Adrenal gland (tissue), 12 donors: ENCODE results near the gene PRM1. TPM values are rescaled to one million over a fixed set of nuclear protein-coding genes. Genes with fewer than 3 reads are reported as not detected.

Experiments
- DNase-seq, 7 donors: peaks; one replicate each; pipeline ENCODE4 v3.0.0-alpha.2; 2019 to 2020
- H3K27ac ChIP-seq, 5 donors: fragments of 200-600 bp; sonication (generic) in 4 of 5; 1 replicate in 3 of 5; 2 replicates in 2 of 5; pipeline versions ENCODE4 v1.5.1 to v1.8.0; 2016 to 2020; ENCODE audit warnings: mild to moderate bottlenecking in 1 of 5
- H3K27me3 ChIP-seq: fragments of 200-600 bp; 2 replicates; pipeline ENCODE4 v1.8.0; 2021
- H3K36me3 ChIP-seq, 2 donors: fragments of 200-600 bp; replicated peaks in 1 of 2; 1 replicate in 1 of 2; 2 replicates in 1 of 2; pipeline versions ENCODE4 v1.5.1 to v1.8.0; 2018 to 2022
- H3K4me1 ChIP-seq, 2 donors: fragments of 200-600 bp; replicated peaks in 1 of 2; 1 replicate in 1 of 2; 2 replicates in 1 of 2; pipeline versions ENCODE4 v1.5.1 to v1.8.0; 2018 to 2021
- H3K4me3 ChIP-seq, 4 donors: fragments of 200-600 bp; sonication (generic) in 3 of 4; one replicate each; pipeline ENCODE4 v1.5.1; 2016 to 2018
- H3K9me3 ChIP-seq, 3 donors: fragments of 200-600 bp; sonication (generic) in 1 of 3; replicated peaks in 1 of 3; 1 replicate in 2 of 3; 2 replicates in 1 of 3; pipeline versions ENCODE4 v1.5.1 to v1.8.0; 2016 to 2021
- CTCF ChIP-seq, 6 experiments: fragments of 450-650 bp in 4 of 6; fragments of 200-600 bp in 2 of 6; sonication (generic) in 1 of 6; IDR thresholded peaks; 1 replicate in 5 of 6; 2 replicates in 1 of 6; pipeline versions ENCODE4 v1.5.1 to v1.8.0; 2016 to 2021; ENCODE audit warnings: antibody characterized with exemption in 6 of 6, mild to moderate bottlenecking in 2 of 6, moderate library complexity in 1 of 6
- POLR2A ChIP-seq, 2 donors: fragments of 450-650 bp; IDR thresholded peaks; one replicate each; pipeline ENCODE4 v1.6.1; 2017; ENCODE audit warnings: antibody characterized with exemption in 2 of 2, mild to moderate bottlenecking in 2 of 2, moderate library complexity in 1 of 2
- WGBS, 4 donors: extraction: QIAGEN DNeasy Blood & Tissue Kit in 2 of 4; methylation state at CpG; one replicate each; pipeline versions ENCODE4 v1.1.5 to v1.1.7; 2013 to 2017; 5-methylcytosine and 5-hydroxymethylcytosine counted together
- intact Hi-C, 2 donors: fragments of 100-400 bp; cut with DNase I; formaldehyde crosslinking; loops; one replicate each; pipeline versions ENCODE4 v1.14.1 to v1.15.0; 2022 to 2023
- polyA plus RNA-seq, 3 donors: library from polyadenylated mRNA; stranded (reverse); fragments of 200-250 nt in 2 of 3; fragments of 350-450 nt in 1 of 3; fragmentation: Illumina TruSeq in 1 of 3; extraction: RNeasy Lipid Tissue Mini Kit (QIAGEN cat#74804) in 1 of 3; gene quantifications; one replicate each; pipeline ENCODE4 v1.2.3, GENCODE V29; 2013 to 2014
- total RNA-seq, 9 donors: library from RNA; depleted of rRNA in 4 of 9; stranded (reverse); fragments of >200 nt in 4 of 9; fragments of 120-200 nt in 1 of 9; fragmentation: NEBNext Ultra II Directional in 1 of 9; extraction: Animal tissue kit (Norgen Biotek cat#: 25700) in 1 of 9; gene quantifications; one replicate each; pipeline versions ENCODE4 v1.1.0 to v1.2.4, GENCODE V29; 2013 to 2023
- donor health status: healthy with polysubstance abuse.
- donor health status: Bipolar disorder and iron deficiency.
- donor health status: DM: yes; HTN: yes; CAD: no.
- donor health status: DM: no; HTN: no; CAD: no.
- donor health status: DM: no; HTN: no; CAD: no.
- donor health status: DM: yes; HTN: yes; CAD: no.

PRM1 gene
- total and polyA plus RNA-seq, 12 donors: not detected

GRCh38 chr16:11307639-11308492 lies 26.7 kb upstream of the PRM1 start:
- peaks cover 0 to 6% of the 10 kb centered on the region in 2 donors for H3K4me1 ChIP-seq
- no peaks in the 10 kb centered on the region for H3K36me3 ChIP-seq
- H3K9me3 ChIP-seq: no peaks in the 10 kb centered on the region
- intact Hi-C loops: no loop called here
- no peak overlapping the region for H3K4me3 ChIP-seq
- DNase-seq: no peak
- H3K27ac ChIP-seq: no peak overlapping the region
- 91 to 96% (median 91%) methylated on average over 12 to 21 of the region's 21 CpGs for WGBS, 4 donors
- no peaks in the 10 kb centered on the region for H3K27me3 ChIP-seq
- TF ChIP-seq POLR2A (IDR thresholded peaks at IDR 0.05): no peak
- TF ChIP-seq CTCF (IDR thresholded peaks at IDR 0.05): no peak

- TF ChIP-seq CTCF (IDR thresholded peaks at IDR 0.05) (no peak), POLR2A (IDR thresholded peaks at IDR 0.05) (no peak)
- Histone ChIP-seq H3K4me1 (peaks cover 0 to 6% of the 10 kb centered on the region in 2 donors), H3K36me3 (no peaks in the 10 kb centered on the region), H3K27ac (no peak overlapping the region), H3K9me3 (no peaks in the 10 kb centered on the region), H3K4me3 (no peak overlapping the region), H3K27me3 (no peaks in the 10 kb centered on the region)
- no peak for DNase-seq
- intact Hi-C loops: no loop called here
- WGBS, 4 donors: 71 to 77% (median 73%) methylated on average over 7 of the region's 7 CpGs
These were observed 26.0 kb upstream of the PRM1 start for GRCh38 chr16:11306997-11307638.

DNA sequence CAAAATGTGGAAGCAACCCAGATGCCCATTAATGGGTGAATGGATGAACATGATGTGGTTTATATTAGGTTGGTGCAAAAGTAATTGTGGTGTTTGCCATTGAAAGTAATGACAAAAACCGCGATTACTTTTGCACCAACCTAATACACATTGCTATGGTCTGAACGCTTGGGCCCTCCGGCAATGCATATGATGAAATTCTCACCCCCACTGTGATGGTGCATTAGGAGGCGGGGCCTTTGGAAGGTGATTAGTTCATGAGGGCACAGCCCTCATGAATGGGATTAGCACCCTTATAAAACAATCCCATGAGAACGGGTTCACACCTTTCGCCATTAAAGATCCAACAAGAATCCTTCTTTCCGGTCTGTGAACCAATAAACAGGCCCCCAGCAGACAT lies 25.3 kb upstream of the PRM1 start:
- WGBS, 4 donors: 91 to 96% (median 93%) methylated on average over 8 of the region's 8 CpGs
- DNase-seq: no peak

More for the DNA sequence above, 25.3 kb upstream of the PRM1 start:
- Histone ChIP-seq H3K4me1 (peaks cover 0 to 3% of the 10 kb centered on the region in 2 donors), H3K4me3 (no peak overlapping the region), H3K27ac (no peak overlapping the region), H3K36me3 (no peaks in the 10 kb centered on the region), H3K27me3 (no peaks in the 10 kb centered on the region), H3K9me3 (no peaks in the 10 kb centered on the region)
- no peak for TF ChIP-seq CTCF (IDR thresholded peaks at IDR 0.05)
- no peak for TF ChIP-seq POLR2A (IDR thresholded peaks at IDR 0.05)
- intact Hi-C loops: no loop called here
